Activated CD8-positive, alpha-beta memory T cell treated with anti-CD3 and anti-CD28 coated beads, Interleukin-2, amount 50 U/mL, for 1 hour (primary cell): ENCODE measurements around the gene SHOC1.
"Not testable (repeated sequence)": the region's sequence is repeated elsewhere in the genome, so short reads cannot be mapped to it uniquely, and the experiment has no call there.

Source experiments
- DNase-seq: peaks from one replicate; pipeline ENCODE4 v3.0.0-alpha.2; 2020; ENCODE audit errors: extremely low read depth

SHOC1 gene

DNA sequence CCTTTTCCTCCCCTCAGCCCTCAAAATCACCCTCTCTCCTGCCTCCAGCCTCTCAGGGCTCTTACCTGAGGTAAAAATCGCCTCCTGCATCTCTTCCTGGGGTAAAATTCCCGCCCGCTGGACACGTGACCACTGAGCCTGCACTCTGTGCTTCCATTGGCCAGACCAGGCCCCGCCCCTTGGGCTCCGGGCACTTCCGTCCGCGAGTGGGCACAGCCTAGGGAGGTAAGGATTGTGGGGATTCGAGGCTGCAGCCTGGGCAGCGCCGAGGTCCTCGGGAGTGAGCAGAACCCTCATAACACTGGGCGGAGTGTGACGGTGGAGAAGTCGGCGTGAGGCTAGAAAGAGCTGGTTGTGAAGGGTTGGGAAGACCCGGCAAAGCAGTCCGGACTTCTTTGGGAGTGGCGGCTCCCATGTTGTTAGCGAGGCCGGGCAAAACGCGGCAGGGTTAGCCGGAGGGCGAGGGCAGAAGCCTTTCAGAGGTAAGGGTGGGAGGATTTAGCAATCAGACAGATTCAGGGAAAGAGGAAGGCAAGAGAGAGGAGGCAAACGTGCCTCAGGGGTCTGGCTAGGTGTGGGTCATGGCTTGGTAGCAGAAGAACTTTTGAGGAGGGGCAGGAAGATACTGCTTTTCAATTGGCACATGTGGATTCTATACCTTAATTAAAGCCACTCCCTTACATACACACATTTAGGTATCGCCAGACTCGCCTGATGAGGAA lies at the start of gene SHOC1:
TSS of gene SHOC1 (minus strand) at position 103 of the 722 bp plus-strand sequence. CDS start 3,519 bp downstream, outside the sequence.
- no peak for DNase-seq

DNA sequence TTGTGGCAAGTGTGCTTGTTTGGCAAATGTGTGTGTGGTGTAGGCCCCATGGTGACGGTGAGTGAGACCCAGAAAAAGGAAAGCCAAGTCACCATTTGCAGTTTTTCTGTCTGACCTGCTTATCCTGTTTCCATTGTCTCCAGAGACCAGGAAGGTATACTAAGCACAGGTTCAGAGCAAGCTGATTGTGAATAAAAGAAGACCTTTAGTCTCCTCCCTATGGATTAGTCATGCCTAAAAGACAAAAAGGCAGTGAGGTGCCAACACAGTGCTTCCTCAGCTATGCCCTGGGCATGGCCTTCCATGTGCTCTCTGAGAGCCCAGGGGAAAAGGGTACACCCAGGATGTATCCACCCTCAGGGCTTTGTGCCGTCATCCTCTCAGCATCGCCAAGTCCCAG lies 49.2 kb upstream of the SHOC1 start:
- no peak for DNase-seq

GRCh38 chr9:111842313-111842712 lies 47.6 kb upstream of the SHOC1 start:
- DNase-seq, result no peak

- no peak for DNase-seq
Measured at GRCh38 chr9:111840442-111840841, 45.7 kb upstream of the SHOC1 start.

GRCh38 chr9:111839987-111840386 lies 45.2 kb upstream of the SHOC1 start:
- no peak for DNase-seq

GRCh38 chr9:111839387-111839786 lies 44.6 kb upstream of the SHOC1 start:
- DNase-seq, result no peak

DNA sequence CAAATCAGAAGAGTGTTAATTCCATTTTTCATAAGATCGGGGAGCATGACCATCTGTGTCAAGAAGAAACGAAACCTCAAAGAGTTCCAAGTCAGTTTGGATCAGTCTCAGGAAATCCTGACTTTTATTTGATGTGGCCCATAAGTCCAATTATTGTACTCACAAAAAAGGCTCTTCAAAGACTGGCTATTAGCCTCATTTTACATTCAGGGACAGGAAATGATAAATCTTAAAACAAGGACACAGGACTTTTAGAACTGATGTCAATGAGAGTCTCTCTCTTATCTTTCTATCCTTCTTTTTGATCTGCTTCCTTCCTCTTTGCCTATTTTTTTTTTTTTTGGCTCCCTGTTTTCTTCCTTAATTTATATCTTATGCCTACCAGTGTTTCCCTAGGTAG lies 43.7 kb upstream of the SHOC1 start:
- no peak for DNase-seq

- no peak for DNase-seq
Measured at GRCh38 chr9:111836311-111836710, 41.6 kb upstream of the SHOC1 start.

DNA sequence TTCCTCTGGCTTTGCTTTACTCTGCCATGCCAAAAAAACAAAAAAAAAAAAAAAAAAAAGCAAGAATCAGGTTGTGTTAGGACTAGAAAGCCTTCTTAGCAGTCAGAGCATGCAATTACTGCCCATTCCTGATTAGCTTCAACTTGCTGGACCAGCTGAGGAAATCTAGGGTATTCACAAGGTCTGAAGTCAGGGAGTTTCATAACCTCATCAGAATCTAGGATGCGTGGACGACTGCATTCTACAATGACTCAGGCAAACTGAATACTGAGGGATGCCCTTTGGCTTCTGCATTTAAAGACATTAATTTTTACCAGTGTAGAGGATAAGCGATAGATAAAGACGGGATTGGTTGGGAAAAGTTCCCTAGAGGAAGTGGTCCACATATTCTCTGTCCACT lies 39.2 kb upstream of the SHOC1 start:
- DNase-seq, result no peak

GRCh38 chr9:111832449-111832848 lies 37.7 kb upstream of the SHOC1 start:
- DNase-seq, result no peak

GRCh38 chr9:111831371-111832108 lies 36.8 kb upstream of the SHOC1 start:
- no peak for DNase-seq

DNA sequence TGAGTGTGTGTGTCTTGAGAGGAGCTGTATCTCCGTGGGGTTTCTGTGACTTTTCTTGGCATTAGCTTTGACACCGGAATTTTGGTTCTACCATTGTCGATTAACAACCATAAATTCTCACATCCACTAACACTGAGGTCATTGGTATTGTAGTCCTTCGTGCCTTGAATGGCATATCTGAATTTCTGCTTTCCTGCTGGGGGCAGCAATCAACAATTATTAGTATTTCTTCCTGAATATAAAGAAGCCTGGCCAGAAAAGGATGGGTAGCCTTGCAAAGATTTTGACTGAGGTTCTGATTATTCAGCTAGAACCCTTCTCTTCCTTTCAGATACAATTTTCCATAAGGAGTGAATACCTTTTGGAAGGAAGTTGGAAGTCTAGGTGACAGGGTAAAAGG lies 33.5 kb upstream of the SHOC1 start:
- no peak for DNase-seq

DNA sequence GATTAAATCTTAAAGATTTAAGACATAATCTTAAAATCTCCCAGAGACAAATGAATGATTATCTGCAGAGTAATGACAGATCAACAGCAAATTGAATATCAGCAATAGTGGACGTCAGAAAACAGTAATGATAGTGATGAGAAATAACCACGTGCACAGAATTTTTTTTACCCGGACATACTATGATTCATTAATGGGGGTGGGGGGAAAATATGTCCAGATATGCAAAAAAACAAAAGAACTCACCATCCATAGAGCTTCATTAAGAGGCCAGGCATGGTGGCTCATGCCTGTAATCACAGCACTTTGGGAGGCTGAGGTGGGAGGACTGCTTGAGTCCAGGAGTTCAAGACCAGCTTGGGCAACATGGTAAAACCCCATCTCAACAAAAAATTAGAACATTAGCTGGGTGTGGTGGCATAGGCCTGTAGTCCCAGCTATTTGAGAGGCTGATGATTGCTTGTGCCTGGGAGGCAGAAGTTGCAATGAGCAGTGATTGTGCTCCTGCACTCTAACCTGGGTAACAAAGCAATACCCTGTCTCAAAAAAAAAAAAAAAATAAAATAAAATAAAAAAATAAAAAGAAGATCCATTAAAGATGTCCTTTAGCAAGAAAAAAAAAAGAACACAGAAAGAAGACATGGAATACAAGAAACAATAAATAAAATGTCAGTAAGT lies 30.9 kb upstream of the SHOC1 start:
- DNase-seq, result no peak

GRCh38 chr9:111821006-111821528 lies 26.3 kb upstream of the SHOC1 start:
- DNase-seq, result no peak

DNA sequence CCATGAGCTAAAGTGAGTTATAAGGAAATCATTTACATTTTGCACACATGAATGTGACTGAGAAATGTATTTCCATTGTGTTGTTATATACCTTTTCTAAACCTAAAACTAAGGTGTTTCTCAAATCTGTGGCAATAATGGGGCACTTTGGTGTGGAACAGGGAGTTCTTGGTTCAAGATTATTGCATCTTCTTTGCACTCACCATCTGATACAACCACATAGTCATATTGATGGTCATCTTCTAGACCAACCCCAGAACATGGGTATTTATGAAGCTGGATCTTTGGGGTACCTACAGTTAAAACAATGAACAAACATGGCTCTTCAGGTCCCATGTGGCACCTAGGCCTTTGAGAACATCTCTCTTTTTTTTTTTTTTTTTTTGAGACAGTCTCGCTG lies 24.6 kb upstream of the SHOC1 start:
- DNase-seq, result no peak

DNA sequence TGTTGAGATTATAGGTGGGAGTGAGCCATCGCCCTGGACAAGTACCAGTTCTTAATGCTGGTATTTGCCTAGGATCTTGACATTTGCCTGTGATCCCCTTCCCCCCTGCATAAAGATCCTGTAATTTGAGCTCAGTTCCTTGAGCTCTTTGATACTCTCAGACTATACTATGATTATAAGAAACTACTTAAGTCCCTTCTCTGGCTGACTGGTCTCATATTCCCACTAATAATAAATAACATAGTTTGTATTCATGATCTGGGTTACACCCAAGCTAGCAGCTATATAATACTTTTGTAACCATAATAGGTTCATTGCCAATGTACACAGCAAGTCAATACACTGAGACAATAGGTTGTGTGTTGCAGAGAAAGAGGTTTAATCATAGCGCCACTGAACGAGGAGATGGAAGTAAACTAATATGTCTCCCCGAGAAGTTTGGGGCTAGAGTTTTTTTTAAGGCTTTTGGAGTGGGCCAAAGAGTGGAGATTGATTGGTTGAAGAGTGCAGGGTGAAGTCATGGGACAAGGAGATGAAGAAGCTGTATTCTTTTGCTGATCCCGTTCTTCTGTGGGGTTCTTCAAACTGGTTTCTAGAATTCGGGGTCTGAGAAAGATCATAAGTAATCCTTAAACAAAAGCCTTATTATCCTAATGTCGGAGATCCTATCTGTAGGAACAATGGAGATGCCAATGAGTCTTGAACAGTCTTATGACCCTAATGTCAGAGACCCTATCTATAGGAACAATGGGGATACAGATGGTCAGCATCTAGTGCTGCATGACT lies 20.7 kb upstream of the SHOC1 start:
- DNase-seq, result no peak

DNA sequence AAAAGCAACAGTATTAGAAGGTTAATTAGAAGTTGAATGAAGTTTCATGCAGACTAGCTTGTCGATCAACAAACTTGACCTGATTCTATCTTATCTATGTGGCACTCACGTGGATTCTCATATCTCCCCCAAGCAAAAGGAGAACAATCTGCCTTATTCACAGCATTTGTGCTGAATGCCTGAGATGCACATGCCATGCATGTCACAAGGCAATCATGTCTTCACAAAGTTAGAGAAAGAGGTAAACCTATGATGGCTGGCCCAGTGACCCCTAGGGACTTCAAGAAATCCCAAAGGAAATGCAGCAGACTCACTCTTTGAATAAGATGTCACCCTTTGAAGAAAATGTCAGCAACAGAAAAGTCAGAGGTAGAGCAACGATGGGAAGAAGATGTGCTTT lies 17.6 kb upstream of the SHOC1 start:
- DNase-seq, result no peak

- no peak for DNase-seq
Measured at GRCh38 chr9:111810908-111811307, 16.2 kb upstream of the SHOC1 start.

GRCh38 chr9:111810415-111810814 lies 15.7 kb upstream of the SHOC1 start:
- not testable (repeated sequence) for DNase-seq

DNA sequence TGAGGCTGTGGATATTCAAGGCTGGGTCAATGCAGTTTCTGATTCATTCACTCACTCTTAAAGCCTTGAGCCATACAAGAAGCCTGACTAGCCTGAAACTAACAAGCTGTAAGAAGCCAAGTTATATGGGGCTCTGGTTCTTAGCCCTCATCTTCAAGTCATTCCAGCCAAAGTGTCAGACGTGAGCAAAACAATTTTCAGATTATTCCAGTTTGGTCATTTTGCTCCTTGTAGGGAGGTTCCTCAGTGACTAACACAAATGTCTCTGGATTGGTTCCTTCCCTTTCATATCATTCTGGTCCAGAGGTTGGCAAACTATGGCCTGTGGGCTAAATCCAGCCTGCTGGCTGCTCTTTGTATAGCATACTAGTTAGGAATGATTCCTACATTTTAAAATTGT lies 12.5 kb upstream of the SHOC1 start:
- DNase-seq, result no peak

DNA sequence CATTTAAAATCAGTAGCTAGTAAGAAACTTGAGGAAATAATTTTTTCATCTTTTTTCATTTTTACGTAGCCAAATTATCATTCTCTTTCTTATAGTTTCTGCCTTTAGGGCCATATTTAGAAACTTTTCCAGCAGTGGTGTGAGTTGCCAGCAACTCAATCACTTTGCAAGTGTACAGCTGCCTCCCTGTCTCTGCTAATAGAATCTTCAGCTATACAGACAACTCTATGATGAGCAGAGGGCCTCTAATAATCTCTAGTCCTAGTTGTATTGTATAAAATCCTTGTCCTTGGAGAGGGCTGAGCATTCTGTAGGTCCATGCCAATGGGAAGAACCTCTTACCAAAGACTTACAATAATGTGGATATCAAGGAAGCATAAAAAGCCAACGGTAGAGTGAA lies 11.5 kb upstream of the SHOC1 start:
- no peak for DNase-seq

GRCh38 chr9:111805830-111806241 lies 11.1 kb upstream of the SHOC1 start:
- DNase-seq, result no peak
